ENCODE results near the gene SERHL2. TPM values are rescaled to one million over a fixed set of nuclear protein-coding genes. Genes with fewer than 3 reads are reported as not detected.

The SERHL2 gene
- total RNA-seq, 1 donor from 2014 or later: 0.69 TPM

DNA sequence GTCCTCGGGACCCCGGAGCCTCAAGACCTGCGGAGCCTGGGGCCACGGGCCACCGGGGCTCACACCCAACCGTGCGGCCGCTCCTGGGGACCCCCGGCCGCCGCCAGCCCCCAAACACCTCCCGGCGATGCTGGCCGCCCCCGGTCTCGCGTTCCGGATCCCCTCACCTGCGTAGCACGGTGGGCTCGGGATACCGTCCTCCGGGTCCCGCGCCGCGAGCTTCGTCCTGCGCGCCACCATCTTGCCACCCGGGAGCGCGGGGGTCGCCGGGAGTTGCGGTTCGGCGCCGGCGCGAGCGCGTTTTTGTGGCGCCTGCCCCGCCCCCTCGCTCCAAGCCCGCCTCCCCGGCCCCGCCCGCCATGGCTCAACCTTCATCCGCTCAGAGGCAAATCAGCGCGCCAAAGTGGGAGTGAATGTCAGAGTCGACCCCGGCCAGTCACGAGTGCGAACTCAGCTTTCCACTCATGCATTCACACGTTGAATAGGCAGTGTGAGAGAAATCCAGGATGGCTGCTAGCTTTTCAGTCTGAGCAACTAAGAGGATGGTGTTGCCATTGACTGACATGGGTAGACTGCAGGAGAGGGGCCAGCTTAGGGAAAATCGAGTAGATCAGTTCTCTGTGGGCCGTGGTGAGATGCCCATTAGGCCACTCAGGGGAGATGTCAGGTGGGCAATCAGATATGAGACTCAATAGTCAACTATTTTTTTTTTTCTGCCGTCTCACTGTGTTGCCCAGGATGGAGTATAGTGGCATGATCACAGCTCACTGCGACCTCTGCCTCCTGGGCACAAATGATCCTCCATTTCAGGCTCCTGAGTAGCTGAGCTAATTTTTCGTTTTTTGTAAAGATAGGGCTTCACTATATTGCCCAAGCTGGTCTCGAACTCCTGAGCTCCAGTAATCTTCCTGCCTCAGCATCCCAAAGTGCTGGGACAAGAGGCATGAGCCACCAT lies 28.3 kb downstream of the SERHL2 start:
- H3K4me3 Mint-ChIP-seq (ENCODE audit: unreplicated experiment): peak overlapping the region; percentile 92
- no peaks in the 10 kb centered on the region for H3K9me3 Mint-ChIP-seq (ENCODE audit: unreplicated experiment)
- DNase-seq (ENCODE audit: low spot score): peak; percentile 79
- peaks cover 31% of the 10 kb centered on the region for H3K36me3 Mint-ChIP-seq (ENCODE audit: low read depth, unreplicated experiment)
- peaks cover 17% of the 10 kb centered on the region for H3K4me1 Mint-ChIP-seq (ENCODE audit: unreplicated experiment)
- H3K27ac Mint-ChIP-seq (ENCODE audit: unreplicated experiment): peak overlapping the region; percentile 59
- peaks cover 6% of the 10 kb centered on the region for H3K27me3 Mint-ChIP-seq (ENCODE audit: unreplicated experiment)
- TF ChIP-seq, protein P1, sequence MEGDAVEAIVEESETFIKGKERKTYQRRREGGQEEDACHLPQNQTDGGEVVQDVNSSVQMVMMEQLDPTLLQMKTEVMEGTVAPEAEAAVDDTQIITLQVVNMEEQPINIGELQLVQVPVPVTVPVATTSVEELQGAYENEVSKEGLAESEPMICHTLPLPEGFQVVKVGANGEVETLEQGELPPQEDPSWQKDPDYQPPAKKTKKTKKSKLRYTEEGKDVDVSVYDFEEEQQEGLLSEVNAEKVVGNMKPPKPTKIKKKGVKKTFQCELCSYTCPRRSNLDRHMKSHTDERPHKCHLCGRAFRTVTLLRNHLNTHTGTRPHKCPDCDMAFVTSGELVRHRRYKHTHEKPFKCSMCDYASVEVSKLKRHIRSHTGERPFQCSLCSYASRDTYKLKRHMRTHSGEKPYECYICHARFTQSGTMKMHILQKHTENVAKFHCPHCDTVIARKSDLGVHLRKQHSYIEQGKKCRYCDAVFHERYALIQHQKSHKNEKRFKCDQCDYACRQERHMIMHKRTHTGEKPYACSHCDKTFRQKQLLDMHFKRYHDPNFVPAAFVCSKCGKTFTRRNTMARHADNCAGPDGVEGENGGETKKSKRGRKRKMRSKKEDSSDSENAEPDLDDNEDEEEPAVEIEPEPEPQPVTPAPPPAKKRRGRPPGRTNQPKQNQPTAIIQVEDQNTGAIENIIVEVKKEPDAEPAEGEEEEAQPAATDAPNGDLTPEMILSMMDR (IDR thresholded peaks at IDR 0.05; ENCODE audit: unreplicated experiment): no peak

DNA sequence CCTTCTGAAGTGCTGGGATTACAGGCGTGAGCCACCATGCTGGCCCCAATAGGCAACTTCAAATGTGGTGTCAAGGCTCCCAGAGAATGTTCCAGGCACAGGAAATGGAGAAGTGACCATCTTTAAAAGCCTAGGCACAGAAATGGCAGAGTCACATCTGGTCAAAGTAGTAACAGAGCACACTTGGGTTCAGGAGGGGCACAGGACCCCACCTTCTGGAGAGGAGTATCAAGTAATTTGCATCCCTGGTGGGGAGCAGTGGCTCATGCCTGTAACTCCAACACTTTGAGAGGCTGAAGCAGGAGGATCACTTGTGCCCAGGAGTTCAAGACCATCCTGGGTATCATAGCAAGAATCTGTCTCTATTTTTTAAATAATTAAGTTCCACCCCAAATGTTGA lies 29.2 kb downstream of the SERHL2 start:
- TF ChIP-seq, protein P1 (IDR thresholded peaks at IDR 0.05; ENCODE audit: unreplicated experiment): no peak
- Mint-ChIP-seq H3K4me3 (ENCODE audit: unreplicated experiment) (peak overlapping the region; percentile 47), H3K27ac (ENCODE audit: unreplicated experiment) (no peak overlapping the region)

DNA sequence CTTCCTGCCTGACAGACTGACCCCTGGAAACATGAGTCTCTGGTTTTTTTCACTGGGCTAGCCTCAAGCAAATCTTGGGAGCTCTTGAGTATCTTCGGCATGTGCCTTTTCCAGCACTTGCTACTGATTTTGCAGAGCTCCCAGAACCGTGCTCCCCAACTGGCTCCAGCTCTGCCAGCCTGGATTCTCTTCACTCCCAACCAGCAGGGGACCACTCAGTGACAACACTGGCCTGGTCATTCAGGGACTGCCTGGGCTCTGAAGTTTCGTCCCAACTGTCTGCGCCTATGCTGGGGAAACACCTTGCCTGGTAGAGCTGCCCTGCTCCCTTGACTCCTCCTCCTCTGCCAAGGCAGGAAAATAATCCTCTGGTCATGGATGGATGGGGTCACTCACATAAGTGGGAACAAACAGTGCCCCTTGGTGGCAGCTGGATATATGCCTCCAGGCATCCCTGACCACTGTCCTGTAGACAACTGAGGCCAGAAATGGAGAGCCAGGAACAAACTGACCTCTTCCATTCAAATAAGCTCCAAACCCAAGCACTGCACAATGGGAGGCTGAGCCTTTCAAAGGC lies 30.7 kb downstream of the SERHL2 start:
- Mint-ChIP-seq H3K4me1 (ENCODE audit: unreplicated experiment) (peaks cover 17% of the 10 kb centered on the region), H3K36me3 (ENCODE audit: low read depth, unreplicated experiment) (peaks cover 26% of the 10 kb centered on the region), H3K4me3 (ENCODE audit: unreplicated experiment) (no peak overlapping the region), H3K27ac (ENCODE audit: unreplicated experiment) (no peak overlapping the region), H3K27me3 (ENCODE audit: unreplicated experiment) (peaks cover 6% of the 10 kb centered on the region), H3K9me3 (ENCODE audit: unreplicated experiment) (no peaks in the 10 kb centered on the region)
- TF ChIP-seq, protein P1 (IDR thresholded peaks at IDR 0.05; ENCODE audit: unreplicated experiment): no peak
- DNase-seq (ENCODE audit: low spot score): no peak

More for the DNA sequence above, 29.2 kb downstream of the SERHL2 start:
- H3K36me3 Mint-ChIP-seq (ENCODE audit: low read depth, unreplicated experiment): peaks cover 31% of the 10 kb centered on the region
- no peak for DNase-seq (ENCODE audit: low spot score)
- peaks cover 17% of the 10 kb centered on the region for H3K4me1 Mint-ChIP-seq (ENCODE audit: unreplicated experiment)
- H3K27me3 Mint-ChIP-seq (ENCODE audit: unreplicated experiment): peaks cover 6% of the 10 kb centered on the region
- no peaks in the 10 kb centered on the region for H3K9me3 Mint-ChIP-seq (ENCODE audit: unreplicated experiment)

DNA sequence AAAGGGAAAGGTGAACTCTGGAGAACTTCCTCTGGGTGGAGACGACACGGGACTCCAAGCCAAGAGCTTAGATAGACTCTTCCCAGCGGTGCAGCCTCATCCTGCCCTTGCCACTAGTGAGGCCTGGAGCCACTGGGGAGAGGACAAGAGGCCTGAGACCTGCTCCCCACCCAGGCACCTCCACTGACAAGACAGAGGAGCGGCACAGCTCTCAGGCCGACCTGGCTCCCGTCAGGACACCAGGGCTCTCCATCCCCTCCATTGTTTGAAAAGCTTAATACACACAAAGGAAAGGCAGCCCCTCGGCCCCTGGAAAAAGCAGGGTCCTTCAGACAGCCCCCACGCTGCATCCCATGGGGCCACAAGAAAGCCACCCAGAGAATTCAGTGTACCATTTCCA lies 31.3 kb downstream of the SERHL2 start:
- H3K27ac Mint-ChIP-seq (ENCODE audit: unreplicated experiment): peak overlapping the region; percentile 13
- H3K4me1 Mint-ChIP-seq (ENCODE audit: unreplicated experiment): peaks cover 17% of the 10 kb centered on the region
- TF ChIP-seq, protein P1 (IDR thresholded peaks at IDR 0.05; ENCODE audit: unreplicated experiment): no peak
- peak overlapping the region; percentile 68 for H3K4me3 Mint-ChIP-seq (ENCODE audit: unreplicated experiment)
- H3K36me3 Mint-ChIP-seq (ENCODE audit: low read depth, unreplicated experiment): peaks cover 26% of the 10 kb centered on the region
- H3K27me3 Mint-ChIP-seq (ENCODE audit: unreplicated experiment): peaks cover 6% of the 10 kb centered on the region
- DNase-seq (ENCODE audit: low spot score): no peak
- H3K9me3 Mint-ChIP-seq (ENCODE audit: unreplicated experiment): no peaks in the 10 kb centered on the region

DNA sequence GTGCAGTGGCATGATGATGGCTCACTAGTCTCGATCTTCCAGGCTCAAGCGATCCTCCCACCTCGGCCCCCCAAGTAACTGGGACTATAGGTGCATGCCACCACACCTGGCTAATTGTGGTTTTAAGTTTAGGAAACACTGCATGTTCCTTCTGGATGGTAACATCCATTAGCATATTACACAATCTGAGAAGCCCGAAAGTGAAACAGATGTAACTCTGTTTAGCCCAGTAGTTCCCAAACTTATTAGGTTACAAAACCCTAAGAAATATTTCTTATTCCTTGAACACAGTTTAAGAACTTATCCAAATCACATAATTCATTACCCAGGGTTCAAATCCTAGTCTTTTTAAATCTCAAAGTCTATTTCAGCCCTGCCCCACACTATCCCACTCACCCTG lies 32.6 kb downstream of the SERHL2 start:
- TF ChIP-seq, protein P1 (IDR thresholded peaks at IDR 0.05; ENCODE audit: unreplicated experiment): no peak
- Mint-ChIP-seq H3K9me3 (ENCODE audit: unreplicated experiment) (no peaks in the 10 kb centered on the region), H3K36me3 (ENCODE audit: low read depth, unreplicated experiment) (peaks cover 26% of the 10 kb centered on the region), H3K4me3 (ENCODE audit: unreplicated experiment) (no peak overlapping the region), H3K27ac (ENCODE audit: unreplicated experiment) (no peak overlapping the region), H3K4me1 (ENCODE audit: unreplicated experiment) (peaks cover 13% of the 10 kb centered on the region), H3K27me3 (ENCODE audit: unreplicated experiment) (peaks cover 5% of the 10 kb centered on the region)
- no peak for DNase-seq (ENCODE audit: low spot score)
